ENCODE results near the gene RBM33.

DNA sequence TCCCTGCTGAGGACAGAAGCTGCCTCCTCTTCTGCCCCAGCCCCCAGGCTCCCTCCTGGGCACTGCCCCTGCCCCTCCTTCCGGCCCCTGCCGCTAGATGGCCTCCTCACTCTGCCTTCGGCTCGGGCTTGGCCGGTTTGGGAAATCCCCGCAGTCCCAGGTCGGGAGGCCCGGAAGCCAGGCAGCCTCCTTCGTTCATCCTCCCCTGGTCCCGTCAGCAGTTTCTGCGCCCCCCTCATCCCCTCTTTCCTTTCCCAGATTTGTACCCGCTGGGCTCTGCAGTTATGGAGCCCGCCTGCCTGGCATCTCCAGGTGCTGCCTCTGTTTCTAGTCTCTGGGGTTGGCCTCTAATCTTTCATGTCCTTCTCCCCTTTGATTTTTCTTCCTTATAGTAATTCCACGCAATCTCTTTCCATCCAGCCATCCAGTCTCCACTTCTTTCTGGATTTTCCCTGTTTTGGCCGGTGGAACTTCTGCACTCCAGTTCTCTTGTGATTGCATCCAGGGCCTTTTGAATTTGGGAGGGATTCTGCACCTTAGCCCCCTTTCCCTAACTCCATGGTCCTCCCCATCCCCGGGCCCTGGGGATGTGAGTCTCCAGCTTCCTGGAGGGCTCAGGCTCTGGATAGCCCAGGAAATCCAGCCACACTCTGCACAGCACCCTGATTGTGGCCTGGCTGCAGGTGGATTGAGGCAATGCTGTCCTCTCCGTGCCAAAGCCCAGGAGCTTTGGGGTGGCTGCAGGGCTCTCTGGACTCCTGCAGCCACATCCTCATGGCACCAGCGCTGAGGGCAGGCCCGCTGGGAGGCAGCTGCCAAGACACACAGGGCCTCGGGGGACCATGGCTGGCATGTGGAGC is 171.1 kb downstream of the RBM33 start:
- TF ChIP-seq, protein P1, sequence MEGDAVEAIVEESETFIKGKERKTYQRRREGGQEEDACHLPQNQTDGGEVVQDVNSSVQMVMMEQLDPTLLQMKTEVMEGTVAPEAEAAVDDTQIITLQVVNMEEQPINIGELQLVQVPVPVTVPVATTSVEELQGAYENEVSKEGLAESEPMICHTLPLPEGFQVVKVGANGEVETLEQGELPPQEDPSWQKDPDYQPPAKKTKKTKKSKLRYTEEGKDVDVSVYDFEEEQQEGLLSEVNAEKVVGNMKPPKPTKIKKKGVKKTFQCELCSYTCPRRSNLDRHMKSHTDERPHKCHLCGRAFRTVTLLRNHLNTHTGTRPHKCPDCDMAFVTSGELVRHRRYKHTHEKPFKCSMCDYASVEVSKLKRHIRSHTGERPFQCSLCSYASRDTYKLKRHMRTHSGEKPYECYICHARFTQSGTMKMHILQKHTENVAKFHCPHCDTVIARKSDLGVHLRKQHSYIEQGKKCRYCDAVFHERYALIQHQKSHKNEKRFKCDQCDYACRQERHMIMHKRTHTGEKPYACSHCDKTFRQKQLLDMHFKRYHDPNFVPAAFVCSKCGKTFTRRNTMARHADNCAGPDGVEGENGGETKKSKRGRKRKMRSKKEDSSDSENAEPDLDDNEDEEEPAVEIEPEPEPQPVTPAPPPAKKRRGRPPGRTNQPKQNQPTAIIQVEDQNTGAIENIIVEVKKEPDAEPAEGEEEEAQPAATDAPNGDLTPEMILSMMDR (IDR thresholded peaks at IDR 0.05; ENCODE audit: borderline replicate concordance, extremely low read depth, low read length, poor library complexity, severe bottlenecking): peak; percentile 74
- TF ChIP-seq EZH2 (IDR thresholded peaks at IDR 0.05; ENCODE audit: borderline replicate concordance, low read depth, low read length, severe bottlenecking): no peak
